ENCODE results near the gene C1QA.
"Not testable (repeated sequence)": the region's sequence is repeated elsewhere in the genome, so short reads cannot be mapped to it uniquely, and the experiment has no call there.

Gene C1QA

GRCh38 chr1:22641247-22641646 lies 4.8 kb downstream of the C1QA start:
- no peak for DNase-seq (ENCODE audit: low spot score)

DNA sequence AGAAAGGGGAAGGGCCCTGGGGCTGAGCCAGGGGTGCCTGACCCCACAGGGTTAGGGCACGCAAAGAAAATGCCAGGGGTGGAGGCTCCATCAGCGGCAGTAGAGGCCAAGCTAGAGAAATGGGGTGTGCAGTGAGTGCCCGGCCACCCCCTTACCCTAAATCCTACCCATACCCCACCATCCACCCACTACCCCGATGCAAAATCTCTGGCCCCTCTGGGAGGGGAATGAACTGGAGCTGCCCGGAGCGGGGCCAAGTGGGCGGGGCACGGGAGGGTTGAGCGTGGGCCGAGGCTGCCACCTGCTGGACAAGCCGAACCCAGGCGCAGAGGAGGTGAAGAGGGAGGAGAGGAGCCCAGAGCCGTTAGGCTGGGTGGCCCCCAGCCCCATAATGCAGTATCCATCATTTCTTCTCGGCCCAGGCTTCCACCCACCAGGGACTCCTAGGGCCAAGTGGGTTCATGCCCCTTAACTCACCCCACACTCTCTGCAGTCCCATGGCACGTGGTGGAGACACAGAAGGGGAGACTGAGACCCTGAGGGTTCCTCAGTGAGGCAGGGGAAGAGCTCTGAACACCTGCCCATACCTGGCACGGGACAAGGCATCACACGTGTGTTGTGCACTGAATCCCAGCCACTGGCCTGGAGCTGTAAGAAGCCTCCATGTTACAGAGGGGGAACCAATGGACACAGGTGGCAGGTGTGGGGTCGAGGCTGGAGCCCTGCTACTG lies 5.6 kb downstream of the C1QA start:
- peak; percentile 49 for DNase-seq (ENCODE audit: low spot score)

DNA sequence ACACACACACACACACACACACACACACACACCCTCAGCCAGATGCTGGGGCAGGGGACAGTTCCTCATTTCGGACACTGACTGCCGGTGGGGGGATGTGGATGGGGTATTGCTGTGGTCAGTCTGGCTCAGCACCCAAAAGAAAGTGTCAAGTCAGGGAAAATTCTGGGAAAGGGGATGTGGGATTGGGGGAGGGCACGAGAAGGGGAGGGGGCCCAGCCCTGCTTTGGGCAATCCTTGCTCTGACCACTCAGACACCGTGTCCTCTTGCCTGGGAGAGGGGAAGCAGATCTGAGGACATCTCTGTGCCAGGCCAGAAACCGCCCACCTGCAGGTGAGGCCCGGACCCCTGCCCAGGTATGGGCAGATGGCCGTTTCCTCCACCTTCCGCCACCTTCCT lies 7.0 kb downstream of the C1QA start, which contains the start of gene C1QC:
TSS of gene C1QC (plus strand) at position 253 of the 400 bp plus-strand sequence. CDS start 391 bp downstream, outside the sequence.
- peak; percentile 71 for DNase-seq (ENCODE audit: low spot score)

GRCh38 chr1:22643928-22644327 lies 7.5 kb downstream of the C1QA start:
- no peak for DNase-seq (ENCODE audit: low spot score)

DNA sequence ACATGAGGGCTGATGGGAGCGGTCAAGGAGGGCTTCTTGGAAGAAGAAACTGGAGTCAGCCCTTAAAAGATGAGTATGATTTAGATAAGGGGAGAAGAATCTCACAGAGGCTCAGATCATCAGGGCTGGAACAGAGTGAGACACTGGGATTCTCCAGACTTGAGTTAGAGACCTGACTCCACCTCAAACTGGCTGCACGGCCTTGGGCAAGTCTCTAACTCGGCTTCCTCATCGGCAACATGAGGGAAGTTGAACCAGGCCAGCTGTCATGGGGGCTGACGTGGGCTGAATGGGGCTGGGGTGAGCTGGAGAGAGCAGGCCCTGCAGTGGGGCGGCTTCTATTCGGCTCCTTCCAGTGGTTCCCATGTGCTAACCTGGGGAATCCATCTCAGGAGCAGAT lies 9.5 kb downstream of the C1QA start:
- no peak for DNase-seq (ENCODE audit: low spot score)

DNA sequence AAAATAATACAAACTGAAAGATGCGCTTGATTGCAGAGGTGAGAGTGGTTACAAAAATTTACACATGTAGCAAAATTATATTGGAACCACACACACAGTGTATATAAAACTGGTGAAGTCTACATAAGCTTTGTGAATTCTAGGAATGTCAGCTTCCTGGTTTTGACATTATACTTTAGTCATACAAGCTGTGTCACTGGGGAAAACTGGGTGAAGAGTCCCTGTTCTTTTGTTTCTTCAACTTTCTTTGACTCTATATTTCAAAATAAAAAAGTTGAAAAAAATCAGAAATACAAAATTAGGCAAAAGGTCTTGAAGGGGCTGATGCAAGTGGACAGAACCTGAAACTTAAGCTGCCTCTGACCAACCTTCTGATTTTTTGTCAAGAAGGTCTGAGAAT lies 10.0 kb downstream of the C1QA start:
- DNase-seq (ENCODE audit: low spot score) = no peak

GRCh38 chr1:22650089-22650693 lies 13.8 kb downstream of the C1QA start:
- no peak for DNase-seq (ENCODE audit: low spot score)

DNA sequence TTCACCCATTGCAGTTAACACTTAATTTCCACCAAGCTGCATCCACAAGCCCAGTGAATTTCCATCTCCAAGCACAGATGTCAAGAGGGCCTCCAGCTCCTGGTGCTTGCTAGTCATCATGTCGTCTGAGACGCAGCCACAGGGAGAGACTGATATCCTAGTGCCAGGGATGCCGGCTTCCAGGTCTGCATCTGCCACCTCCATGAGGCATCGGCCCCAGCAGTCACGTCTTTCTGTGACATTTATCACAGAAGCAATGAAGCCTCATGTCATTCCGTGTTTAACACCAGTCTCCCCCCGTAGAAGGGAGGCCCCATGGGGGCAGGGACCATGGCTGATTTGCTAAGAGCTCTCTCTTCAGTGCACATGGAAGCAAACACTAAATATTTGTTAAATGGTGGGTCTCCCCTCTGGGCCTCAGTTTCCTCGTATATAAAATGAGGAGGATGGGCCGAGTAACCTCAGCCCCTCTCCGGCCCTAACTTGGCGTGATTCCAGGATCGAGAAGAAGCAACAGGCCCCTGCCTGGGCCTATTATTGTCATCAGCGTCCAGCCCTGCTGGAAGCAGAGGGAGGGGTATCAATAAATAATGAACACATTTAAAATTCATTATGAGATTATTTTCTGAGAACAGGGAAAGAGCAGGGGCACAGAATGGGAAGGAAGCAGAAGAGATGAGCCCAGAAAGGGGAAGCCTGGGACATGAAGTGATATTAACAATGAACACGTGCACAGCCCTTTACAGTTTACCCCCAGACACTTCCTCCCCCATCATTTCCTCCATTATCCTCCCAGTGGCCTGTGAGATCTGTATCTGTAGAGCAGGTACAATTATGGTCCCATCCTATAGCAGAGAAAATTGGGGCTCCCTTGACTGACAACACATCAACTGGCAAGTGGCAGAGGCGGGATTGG lies 15.8 kb downstream of the C1QA start:
- no peak for DNase-seq (ENCODE audit: low spot score)

DNA sequence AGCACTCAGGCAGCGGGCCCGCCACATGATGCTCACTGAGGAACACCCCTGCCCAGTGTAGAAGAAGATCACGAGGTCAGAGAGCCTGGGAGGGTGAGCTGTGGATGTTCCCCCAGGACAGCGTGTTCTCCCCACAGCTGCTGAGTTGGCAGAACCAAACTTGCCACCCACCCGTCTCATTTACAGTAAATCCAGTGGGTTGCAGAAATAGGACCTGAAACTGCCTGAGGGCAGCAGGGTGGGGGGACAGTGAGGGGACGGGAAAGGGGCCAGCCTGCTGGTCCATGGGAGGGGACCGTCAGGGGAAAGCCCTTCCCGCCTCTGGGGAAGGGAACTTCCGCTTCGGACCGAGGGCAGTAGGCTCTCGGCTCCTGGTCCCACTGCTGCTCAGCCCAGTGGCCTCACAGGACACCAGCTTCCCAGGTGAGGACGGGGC lies 16.5 kb downstream of the C1QA start, which contains the start of gene C1QB:
TSS of gene C1QB (plus strand) at position 356 of the 436 bp plus-strand sequence. CDS start 6,227 bp downstream, outside the sequence.
- DNase-seq (ENCODE audit: low spot score) = peak; percentile 80

GRCh38 chr1:22654692-22655091 lies 18.3 kb downstream of the C1QA start:
- no peak for DNase-seq (ENCODE audit: low spot score)

DNA sequence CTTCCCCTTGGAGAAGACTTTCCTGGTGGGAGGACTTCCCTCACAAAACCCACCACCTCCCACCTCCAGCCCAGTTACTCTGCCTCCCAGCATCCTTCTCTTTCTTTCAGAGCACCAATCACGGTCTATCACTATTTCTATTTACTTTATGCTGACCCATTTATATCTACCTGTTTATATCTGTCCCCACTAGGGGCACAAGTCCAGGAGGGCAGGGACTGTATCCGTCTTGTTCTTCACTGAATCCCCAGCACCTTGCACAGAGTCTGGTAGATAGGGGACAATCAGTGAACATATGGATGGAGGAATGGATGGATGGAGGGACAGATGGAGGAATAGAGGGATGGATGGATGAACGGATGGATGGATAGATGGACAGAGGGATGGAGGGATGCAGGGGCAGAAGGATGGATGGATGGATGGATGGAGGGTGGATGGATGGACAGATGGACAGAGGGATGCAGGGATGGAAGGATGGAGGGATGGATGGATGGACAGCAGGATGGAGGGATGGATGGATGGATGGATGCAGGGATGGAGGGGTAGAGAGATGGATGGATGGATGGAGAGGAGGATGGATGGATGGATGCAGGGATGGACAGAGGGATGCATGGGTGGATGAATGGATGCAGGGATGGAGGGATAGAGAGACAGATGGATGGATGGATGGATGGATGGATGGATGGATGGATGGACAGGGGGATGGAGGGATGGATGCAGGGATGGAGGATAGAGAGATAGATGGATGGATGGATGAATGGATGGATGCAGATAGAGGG lies 22.1 kb downstream of the C1QA start:
- DNase-seq (ENCODE audit: low spot score) = no peak

DNA sequence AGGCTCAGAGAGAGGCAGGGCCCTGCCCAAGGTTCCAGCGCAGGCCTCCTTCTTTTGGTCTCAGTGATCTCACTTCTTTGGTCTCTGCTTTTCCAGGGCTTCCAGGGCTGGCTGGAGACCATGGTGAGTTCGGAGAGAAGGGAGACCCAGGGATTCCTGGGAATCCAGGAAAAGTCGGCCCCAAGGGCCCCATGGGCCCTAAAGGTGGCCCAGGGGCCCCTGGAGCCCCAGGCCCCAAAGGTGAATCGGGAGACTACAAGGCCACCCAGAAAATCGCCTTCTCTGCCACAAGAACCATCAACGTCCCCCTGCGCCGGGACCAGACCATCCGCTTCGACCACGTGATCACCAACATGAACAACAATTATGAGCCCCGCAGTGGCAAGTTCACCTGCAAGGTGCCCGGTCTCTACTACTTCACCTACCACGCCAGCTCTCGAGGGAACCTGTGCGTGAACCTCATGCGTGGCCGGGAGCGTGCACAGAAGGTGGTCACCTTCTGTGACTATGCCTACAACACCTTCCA lies 24.4 kb downstream of the C1QA start:
- no peak for DNase-seq (ENCODE audit: low spot score)

GRCh38 chr1:22661880-22662279 lies 25.5 kb downstream of the C1QA start:
- no peak for DNase-seq (ENCODE audit: low spot score)

GRCh38 chr1:22662318-22662717 lies 25.9 kb downstream of the C1QA start:
- DNase-seq (ENCODE audit: low spot score) = peak; percentile 76

DNA sequence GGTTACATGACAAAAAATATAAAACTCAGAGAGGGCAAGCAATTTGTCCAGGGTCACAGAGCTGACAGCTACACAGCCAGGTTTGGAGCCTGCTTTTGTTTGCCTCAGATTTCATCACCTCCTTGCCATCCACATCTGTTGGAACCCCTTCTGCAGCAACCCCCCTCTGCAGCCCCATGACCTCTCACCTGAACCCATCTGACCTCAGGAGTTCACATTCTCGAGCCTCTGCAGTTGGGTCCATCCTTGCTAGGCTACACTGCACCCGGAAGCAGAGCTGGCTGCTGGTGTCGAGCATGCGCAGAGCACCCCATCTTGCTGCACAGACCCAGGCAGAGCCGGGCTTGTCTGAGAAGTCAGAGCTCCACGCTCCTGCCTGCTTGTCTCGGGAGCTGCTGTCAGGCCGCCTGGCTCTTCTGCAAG lies 26.6 kb downstream of the C1QA start:
- DNase-seq (ENCODE audit: low spot score) = no peak

DNA sequence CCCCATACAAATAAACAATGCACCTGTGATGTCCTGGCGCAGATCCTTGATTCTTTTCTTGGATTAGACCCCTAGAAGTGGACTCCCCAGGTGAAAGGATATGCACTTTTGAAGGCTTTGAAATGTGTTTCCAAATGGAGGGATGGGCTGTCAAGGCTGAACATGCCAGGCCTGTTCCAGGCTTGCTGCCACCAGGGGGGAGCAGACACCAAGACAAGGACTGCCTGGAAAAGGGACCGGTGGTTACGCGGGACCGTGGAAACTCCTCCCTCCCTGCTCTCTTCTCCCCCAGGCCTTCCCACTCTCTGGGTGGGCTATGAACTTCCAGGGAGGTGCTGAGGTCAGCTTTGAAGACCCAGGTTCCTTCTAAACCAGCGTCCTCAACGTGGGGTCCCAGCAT lies 29.3 kb downstream of the C1QA start:
- no peak for DNase-seq (ENCODE audit: low spot score)

GRCh38 chr1:22666412-22666811 lies 30.0 kb downstream of the C1QA start:
- DNase-seq (ENCODE audit: low spot score) = no peak

DNA sequence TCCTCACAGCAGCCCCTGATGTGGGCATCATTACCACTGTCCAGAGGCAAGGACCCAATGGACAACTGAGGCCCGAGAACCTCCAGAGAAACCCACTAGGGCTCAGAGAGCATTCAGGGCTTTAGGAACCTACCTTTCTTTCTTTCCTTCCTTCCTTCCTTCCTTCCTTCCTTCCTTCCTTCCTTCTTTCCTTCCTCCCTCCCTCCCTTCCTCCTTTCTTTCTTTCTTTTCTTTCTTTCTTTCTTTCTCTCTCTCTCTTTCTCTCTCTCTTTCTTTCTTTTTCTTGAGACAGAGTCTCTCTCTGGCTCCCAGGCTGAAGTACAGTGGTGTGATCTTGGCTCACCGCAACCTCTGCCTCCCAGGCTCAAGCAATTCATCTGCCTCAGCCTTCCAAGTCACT lies 32.4 kb downstream of the C1QA start:
- DNase-seq (ENCODE audit: low spot score) = not testable (repeated sequence)

GRCh38 chr1:22670352-22670975 lies 34.0 kb downstream of the C1QA start:
- no peak for DNase-seq (ENCODE audit: low spot score)

DNA sequence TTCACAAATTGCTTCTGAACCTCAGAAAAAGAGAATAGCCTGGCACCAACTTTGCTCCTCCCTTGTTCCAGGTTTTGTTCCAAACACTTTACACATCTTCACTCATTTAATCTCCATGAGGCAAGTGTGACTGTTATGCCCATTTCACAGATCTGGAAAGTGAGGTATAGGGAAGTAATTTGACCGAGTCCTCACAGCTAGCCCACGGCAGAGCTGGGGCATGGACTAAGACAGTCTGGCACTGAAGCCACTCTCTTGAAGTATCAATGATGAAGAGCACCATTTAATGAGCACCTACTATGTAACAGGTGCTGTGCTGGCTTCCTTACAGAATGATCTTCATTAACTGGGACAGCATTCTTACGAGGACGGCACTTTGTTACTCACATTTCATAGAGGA lies 35.6 kb downstream of the C1QA start:
- no peak for DNase-seq (ENCODE audit: low spot score)
